ENCODE measurements around the gene ABHD12.

GRCh38 chr20:25310921-25311728 is 79.5 kb downstream of the ABHD12 start:
- no peak for TF ChIP-seq USF1 (IDR thresholded peaks at IDR 0.05; ENCODE audit: borderline replicate concordance, extremely low read length, insufficient read depth, low read depth, low read length)
- TF ChIP-seq POLR2A (IDR thresholded peaks at IDR 0.05; ENCODE audit: low read depth, low read length) = no peak
- no peak for TF ChIP-seq HDAC6 (IDR thresholded peaks at IDR 0.05; ENCODE audit: unreplicated experiment)
- TF ChIP-seq TAF1 (IDR thresholded peaks at IDR 0.05; ENCODE audit: borderline replicate concordance, low read depth, low read length) = no peak
- TF ChIP-seq RAD21 (IDR thresholded peaks at IDR 0.05; ENCODE audit: insufficient read depth, low read depth, low read length) = no peak
- no peak for TF ChIP-seq ZBTB11 (CRISPR knock-in tag; IDR thresholded peaks at IDR 0.05)
